Body of pancreas (tissue), 4 donors: Measurements from ENCODE around the gene VMAC.

ENCODE experiments used
- CTCF ChIP-seq, 7 experiments: fragments of 450-650 bp in 4 of 7; fragments of 200-600 bp in 3 of 7; sonication (generic) in 3 of 7; IDR thresholded peaks; one replicate each; pipeline ENCODE4 v1.5.1; 2016 to 2019; ENCODE audit warnings: antibody characterized with exemption in 7 of 7
- POLR2A ChIP-seq, 3 donors: fragments of 450-650 bp; IDR thresholded peaks; one replicate each; pipeline ENCODE4 v1.6.1; 2016; ENCODE audit warnings: antibody characterized with exemption in 3 of 3, mild to moderate bottlenecking in 2 of 3

- TF ChIP-seq POLR2A (IDR thresholded peaks at IDR 0.05) = no peak
- no peak for TF ChIP-seq CTCF (IDR thresholded peaks at IDR 0.05)
Measured at GRCh38 chr19:5923356-5923755, 18.7 kb downstream of the VMAC start.
